ENCODE results near the gene EAF2.

DNA sequence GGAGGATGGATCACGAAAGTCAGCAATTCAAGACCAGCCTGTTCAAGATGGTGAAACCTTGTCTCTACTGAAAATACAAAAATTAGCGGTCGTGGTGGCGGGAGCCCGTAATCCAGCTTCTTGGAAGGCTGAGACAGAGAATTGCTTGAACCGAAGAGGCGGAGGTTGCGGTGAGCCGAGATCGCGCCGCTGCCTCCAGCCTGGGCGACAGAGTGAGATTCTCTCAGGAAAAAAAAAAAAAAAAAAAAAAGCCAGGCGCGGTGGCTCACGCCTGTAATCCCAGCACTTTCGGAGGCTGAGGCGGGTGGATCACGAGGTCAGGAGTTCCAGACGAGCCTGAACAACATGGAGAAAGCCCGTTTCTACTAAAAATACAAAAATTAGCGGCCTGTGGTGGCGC is 5.0 kb downstream of the EAF2 start:
- TF ChIP-seq, protein P1, sequence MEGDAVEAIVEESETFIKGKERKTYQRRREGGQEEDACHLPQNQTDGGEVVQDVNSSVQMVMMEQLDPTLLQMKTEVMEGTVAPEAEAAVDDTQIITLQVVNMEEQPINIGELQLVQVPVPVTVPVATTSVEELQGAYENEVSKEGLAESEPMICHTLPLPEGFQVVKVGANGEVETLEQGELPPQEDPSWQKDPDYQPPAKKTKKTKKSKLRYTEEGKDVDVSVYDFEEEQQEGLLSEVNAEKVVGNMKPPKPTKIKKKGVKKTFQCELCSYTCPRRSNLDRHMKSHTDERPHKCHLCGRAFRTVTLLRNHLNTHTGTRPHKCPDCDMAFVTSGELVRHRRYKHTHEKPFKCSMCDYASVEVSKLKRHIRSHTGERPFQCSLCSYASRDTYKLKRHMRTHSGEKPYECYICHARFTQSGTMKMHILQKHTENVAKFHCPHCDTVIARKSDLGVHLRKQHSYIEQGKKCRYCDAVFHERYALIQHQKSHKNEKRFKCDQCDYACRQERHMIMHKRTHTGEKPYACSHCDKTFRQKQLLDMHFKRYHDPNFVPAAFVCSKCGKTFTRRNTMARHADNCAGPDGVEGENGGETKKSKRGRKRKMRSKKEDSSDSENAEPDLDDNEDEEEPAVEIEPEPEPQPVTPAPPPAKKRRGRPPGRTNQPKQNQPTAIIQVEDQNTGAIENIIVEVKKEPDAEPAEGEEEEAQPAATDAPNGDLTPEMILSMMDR (IDR thresholded peaks at IDR 0.05): no peak
- no peak for TF ChIP-seq EZH2 (IDR thresholded peaks at IDR 0.05; ENCODE audit: borderline replicate concordance, insufficient read depth, low read depth, low read length, poor library complexity, severe bottlenecking)

All from B cell (primary cell).